Tongue (tissue), 2 donors: ENCODE measurements around the gene RNF6. TPM values are rescaled to one million over a fixed set of nuclear protein-coding genes. Genes with fewer than 3 reads are reported as not detected.

ENCODE experiments used
- DNase-seq: peaks from one replicate; pipeline ENCODE4 v3.0.0-alpha.2; 2015
- total RNA-seq: library from RNA; depleted of rRNA; stranded (reverse); fragments of >200 nt; gene quantifications from one replicate; pipeline ENCODE4 v1.2.3, GENCODE V29; 2014

The RNF6 gene
- total RNA-seq, 1 donor from 2014 or later, result 29.8 TPM

DNA sequence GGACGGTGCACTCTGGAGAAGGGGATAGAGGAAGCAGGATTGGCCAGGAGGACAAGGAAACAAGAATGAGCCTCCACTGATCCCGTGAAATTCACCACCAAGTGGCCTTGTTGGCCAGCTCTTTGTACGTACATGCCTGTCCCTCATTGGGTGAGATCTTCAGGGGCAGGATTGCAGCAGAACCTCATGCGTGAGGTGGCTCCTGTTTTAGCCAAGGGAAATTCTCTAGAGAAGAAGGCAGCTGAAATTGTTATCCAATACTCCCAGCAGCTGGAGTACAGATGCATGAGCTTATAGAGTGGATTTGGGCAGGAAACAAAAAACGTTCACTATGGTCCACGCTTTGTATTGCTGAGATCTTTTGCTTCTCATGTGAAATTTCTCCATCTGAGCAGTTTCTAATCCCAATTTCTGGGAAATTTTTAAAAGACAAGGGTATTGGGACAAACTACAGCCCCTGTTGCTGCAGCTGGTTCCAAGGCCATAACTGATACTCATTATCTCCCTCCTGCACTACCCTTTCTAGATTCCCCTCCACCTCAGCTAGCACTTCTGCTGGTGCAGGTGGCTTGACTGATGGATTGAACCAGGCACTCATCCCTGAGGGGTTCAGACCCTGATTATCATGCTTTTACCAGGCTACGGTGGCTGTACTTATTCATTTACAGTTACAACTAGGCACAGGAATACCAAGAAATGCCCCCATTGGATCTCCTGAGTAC lies 3.9 kb upstream of the RNF6 start:
- DNase-seq, result peak; percentile 93

DNA sequence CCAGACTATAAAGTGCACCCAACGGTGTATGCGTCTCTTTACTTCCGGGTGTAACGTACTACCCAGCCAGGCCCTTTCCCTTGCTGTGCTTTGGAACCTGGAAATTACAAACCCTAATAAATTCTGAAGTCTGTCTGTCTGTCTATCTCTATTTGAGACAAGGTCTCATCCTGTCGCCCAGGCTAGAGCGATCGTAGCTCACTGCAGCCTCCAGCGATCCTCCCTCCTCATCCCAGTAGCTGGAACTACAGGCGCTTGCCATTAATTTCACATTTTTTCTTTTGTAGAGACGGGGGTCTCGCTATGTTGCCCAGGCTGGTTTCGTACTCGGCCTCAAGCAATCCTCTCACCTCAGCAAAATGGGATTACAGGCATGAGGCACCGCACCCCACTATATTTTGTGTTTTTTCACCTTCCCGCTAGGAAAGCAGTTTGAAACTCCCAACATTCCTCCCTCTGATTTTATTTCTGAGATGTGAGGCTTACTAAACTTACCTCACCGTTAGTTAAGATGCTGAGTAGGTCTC lies 469 bp upstream of the RNF6 start:
- DNase-seq, result no peak

DNA sequence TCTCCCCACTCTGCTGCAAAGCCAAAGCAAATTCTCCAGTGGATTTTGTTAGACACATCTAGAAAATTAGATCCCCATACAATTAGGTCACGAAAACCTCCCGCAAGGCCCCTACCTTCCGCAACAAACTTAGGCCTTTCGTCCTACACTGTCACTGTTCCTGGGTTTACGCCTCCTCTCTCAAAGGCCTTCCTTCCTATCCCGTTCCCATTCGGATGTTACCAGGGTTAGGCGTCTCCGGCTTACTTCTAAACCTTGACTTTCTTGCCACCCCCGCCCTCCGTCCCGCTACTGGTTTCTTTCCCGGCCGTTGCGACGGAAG lies 754 bp downstream of the RNF6 start:
- no peak for DNase-seq

DNA sequence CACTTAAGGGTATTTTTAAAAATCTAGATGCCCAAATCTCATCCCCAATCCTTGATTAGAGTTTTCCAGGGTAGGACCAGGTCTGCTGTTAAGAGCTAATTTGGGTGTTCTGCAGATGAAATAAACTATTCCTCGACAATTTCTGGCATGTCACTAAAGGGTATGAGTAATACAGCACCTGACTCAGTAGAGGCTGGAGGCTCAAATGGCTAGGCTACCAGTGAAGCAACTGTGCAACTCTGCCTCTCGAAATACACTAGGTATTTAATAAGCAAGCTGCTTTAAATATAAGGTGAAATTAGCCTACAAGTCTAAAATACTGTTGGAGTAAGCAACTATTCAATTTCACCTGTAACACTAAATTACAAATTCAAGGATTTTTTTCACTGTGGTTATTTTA lies 1.5 kb downstream of the RNF6 start:
- no peak for DNase-seq

DNA sequence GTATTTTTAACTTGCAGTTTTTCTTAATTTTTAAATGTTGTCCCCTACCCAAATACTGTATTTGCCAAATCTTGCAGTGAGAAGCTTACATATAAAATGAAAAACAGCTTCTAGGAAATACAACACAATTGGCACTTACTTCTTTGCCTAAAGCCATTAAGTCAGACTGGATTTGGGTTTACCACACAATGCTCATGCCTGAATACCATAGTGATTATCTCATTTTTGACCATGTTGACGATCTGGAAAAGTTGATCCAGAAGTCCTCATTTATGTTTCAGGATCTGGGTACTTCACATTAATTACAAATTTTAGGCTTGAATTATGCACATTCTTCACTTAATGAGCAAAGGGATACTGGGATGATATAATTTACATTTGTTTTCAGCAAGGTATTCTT lies 2.4 kb downstream of the RNF6 start:
- no peak for DNase-seq

DNA sequence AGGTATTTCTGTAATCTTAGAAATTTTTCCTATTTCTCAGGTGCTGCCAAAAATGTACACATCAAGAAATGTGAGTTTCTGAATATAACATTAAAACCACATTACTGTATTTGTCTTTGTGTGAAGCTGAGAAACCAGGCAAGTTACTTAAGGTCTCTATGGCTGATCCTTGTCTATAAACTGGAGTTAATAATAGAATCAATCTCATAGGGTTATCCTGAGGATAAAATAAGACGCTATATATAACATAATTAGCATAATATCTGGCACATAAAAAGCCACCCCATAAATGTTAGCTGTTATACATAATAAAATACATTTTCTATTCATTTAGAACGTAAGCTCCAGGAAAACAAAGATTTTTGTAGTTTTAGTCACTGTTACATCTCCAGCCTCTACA lies 6.1 kb downstream of the RNF6 start:
- no peak for DNase-seq

DNA sequence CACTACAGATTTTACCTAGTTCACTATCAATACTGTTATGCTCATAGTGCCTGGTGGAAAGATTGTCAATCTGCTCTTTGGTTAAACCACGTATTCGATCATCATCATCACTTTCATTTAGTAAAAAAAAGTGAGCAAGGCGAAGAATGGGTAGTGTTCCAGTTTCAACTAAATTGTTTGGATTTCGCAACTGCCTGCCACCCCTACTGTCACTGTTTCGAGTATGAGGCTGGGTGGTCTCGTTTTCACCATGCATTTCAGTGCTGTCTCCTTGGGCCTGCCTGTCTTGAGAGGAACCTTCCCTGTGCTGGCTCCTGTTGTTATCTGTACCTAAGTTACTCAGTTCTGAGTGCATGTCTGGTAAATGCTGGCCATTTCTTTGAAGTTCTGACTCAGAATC lies 8.1 kb downstream of the RNF6 start:
- DNase-seq, result no peak

DNA sequence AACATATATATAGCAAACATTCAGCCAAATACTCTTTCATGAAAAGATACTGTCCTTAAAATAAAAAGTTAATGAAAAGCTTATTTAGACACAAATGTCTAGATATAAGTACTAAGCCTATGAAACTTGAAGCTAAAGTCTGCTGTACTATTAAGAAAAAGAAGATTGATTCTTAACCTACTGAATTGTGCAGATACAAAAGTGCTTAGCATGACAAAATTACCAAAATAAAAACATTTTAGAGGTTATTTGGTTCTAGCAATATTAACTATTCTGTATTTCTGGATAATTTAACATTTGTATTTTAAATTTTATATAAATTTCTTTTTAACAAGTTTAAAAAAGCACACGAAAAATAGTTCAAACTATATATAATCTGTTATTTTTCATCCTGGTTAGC lies 8.8 kb downstream of the RNF6 start:
- DNase-seq, result no peak

DNA sequence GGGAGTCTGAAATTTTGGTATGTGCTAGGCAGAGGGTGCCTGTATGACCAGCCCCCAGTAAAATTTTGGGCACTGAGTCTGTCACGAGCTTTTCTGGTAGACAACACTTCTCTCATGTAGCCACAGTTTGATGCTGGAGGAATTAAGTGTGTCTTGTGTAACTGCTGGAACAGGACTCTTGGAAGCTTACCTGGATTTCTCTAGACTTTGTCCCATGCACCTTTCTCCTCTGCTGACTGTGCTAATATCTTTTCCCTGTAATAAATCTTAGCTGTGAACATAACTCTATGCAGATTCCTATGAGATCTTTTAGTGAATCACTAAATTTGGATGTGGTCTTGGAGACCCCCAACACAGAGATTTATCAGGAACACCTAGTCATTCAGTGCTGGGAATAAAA lies 13.8 kb downstream of the RNF6 start:
- DNase-seq, result no peak

DNA sequence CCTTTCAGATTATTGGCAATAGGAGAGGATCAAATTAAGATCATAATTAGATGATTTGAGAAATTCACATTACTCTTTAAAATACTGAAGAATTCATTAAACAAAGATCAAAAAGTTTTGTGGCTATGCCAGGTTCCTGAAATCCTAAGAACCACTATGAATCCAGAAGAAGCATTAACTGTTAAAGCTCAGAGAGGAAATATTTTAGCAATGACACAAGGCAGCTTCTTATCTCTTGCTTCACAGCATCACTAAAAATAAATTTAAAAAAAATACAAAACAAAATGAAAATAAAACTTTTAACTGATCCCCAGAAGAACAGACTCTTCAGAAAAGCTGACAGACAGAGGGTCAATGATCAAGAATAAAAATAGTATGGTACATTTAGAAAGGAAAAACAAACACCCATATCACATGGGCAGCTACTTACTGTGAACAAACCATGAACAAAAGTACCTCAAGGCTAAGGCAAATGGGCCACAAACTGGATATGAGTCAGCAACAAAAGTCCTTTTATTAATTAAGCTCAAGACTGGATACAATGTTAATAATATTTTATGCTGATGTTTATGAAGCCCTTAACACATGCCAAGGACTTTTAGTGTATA lies 19.6 kb downstream of the RNF6 start:
- no peak for DNase-seq

DNA sequence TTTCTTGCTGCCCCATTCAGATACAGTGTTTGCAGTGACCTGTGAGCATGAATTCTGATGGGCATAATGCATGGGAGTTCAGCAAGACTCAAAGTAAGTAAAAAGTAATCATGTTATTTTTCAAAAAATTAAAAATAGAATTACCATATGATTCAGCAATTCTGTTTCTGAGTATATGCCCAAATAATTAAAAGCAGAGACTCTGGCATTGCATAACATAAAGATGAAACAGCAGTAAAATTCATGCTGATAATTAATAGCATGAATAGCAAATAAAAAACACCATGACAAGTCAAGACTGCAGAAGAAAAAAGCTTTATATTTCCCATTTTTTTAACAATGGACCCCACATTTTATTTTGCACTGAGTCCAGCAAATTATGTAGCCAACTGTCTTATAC lies 21.3 kb downstream of the RNF6 start:
- no peak for DNase-seq

DNA sequence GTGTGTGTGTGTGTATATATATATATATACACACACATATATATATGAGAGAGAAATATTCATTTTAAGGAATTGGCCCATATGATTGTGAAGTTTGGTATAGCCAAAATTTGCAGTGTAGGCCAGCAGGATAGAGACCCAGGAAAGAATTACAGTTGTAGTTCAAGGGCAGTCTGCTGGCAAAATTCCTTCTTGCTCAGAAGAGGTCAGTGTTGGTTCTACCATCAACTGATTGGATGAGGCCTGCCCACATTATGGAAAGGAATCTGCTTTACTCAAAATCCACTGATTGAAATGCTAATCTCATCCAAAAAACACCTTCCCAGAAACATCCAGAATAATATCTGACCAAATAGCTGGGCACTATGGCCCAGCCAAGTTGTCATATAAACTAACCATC lies 24.0 kb downstream of the RNF6 start:
- no peak for DNase-seq

DNA sequence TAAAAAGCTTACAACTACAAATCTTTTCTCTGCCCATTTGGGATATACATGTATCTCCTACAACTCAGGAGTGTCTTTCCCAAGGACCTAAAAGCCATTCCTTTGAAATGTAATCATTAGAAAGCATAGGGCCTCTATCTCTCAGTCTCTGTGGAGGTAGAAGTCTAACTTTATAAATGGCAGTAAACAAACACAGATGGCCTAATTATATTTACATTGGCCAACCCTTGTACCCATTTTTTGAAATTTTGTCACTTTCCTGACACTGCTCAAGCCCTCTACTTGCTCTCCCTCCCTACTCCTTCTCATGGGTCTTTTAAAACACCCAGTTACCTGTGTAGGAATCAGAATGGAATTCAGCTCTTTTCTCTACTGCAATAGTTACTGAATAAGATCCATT lies 24.8 kb downstream of the RNF6 start:
- no peak for DNase-seq

DNA sequence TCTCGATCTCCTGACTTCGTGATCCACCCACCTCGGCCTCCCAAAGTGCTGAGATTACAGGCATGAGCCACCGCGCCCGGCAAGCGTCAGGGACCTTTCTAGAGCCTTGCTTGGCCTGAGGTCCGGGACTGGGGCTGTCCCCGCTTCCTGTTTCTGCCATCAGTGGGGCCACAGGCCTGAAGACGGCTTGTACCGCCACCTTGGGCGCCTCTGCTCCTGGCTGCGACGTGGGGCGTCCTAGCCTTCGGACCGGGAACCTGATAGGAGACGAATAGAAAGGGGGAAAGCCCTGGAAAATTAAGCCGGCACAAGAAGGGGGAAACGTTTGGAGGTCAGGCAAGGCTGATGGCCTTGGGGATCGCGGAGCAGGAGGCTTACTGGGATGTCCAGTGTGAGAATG lies 35.1 kb downstream of the RNF6 start:
- no peak for DNase-seq

DNA sequence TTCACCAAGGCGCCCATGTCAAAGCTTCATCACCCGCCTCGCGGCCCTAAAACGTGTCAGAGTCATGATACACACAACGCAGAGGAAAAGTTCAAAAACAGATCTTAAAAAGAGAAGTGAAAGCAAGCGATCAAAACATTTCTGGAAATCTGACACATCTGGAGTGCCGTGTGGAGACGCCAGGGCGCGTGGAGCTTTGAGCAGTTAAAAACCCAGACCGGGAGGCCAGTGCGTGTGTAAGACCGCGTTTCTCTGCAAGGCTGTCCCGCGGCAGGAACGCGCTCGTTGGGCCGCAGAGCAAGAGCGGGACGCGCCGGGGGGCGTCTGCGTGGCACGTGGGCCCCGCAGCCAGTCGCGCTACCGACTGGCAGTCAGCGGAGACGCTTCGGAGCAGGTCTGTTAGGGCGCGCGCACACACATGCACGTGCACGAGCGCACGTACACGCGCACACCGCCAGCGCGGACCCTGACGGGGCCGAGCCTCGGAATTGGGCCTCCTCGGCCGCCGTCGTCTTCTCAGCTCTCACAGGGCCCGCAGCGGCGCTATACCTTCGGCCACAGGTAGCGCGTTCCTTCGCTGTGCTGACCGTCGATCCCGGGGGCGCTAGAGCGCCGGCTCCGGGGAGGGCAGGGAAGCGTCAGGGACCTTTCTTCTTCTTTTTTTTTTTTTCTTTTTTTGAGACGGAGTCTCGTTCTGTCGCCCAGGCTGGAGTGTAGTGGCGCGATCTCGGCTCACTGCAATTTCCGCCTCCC lies 35.8 kb downstream of the RNF6 start:
- DNase-seq, result peak; percentile 95

DNA sequence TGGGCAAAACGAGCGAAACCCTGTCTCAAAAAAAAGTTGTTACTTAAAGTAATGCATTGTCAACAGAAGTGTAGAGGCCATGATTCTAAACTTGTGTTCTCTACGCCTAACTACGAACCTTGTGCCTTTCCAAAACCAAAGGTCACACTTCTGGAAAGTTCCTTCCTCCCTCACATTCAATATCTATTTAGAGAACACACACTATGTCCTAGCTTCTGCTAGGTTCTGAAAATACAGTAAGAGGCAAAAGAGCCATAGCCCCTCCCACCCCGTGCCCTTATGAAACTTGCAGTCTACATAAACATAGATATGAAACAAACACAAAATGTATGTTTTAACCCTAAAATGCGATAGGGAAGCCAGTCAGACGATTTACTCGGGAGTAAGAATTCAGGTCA lies 36.4 kb downstream of the RNF6 start:
- DNase-seq, result no peak

DNA sequence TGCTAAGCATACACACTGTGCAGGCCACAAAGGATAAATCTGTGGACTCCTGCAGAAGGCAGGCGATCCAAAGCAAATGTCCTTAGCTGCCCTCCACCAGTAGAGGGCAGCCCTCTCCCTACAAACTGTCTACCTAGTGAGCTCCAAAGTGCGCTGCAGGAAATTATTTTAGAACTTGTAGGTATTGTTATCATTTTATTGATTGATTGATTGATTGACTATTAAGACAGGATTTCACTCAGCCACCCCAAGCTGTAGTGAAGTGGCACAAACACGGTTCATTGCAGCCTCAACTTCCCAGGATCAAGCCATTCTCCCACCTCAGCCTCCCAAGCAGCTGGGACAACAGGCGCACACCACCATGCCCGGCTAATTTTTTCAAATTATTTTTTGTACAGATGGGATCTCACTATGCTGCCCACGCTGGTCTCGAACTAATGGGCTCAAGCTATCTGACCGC lies 37.3 kb downstream of the RNF6 start:
- DNase-seq, result peak; percentile 86

DNA sequence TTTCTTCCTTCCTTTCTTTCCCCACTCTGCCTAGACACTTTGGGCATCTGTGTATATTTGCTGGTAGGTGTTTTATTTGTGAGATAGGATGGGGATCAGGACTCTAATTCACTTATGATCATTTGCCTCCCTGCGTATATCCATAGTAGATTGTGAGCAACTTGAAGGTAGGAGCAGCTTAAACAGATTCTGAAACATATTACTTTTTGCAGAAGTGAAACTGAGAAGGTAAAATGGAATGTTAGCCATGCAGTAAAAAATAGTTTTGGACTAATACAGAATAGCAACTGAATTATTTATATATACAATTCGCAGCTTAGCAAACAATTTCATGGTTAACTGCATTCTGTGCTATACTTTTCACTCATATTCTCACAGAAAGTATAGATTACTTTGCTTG lies 38.7 kb downstream of the RNF6 start:
- no peak for DNase-seq

DNA sequence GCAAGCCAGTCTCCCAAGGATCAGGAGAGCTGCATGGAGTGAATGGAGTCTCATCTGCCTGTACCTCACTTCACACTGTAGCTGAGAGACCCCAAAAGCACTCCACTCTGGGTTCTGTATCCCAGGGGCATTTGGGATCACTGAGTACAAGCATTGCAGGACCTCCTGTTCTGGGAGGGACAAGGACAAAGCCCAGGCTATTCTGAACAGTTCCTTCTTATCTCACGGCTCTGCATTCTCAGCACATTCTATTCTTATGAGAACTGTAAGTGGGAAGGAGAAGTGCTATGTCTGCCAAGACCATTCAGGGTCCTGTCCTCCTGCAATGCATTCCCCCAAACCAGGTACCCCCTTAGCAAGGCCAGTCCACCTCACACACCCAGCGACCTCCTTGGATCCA lies 42.8 kb downstream of the RNF6 start:
- no peak for DNase-seq

DNA sequence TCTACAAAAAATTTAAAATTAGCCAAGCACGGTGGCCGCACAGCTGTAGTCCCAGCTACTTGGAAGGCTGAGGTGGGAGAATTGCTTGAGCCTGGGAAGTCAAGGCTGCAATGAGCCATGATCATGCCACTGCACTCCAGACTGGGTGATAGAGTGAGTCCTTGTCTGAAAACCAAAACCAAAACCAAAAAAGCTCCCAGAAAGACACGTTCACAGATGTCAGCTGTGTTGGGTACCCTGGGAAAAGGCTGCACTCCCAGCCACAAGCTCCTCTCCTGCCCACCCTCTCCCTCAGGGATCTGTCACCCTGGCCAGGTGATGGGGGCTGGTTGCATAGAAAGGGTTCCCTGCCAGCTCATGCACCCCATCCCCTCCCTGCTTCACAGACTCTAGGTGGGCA lies 53.3 kb downstream of the RNF6 start:
- DNase-seq, result no peak

DNA sequence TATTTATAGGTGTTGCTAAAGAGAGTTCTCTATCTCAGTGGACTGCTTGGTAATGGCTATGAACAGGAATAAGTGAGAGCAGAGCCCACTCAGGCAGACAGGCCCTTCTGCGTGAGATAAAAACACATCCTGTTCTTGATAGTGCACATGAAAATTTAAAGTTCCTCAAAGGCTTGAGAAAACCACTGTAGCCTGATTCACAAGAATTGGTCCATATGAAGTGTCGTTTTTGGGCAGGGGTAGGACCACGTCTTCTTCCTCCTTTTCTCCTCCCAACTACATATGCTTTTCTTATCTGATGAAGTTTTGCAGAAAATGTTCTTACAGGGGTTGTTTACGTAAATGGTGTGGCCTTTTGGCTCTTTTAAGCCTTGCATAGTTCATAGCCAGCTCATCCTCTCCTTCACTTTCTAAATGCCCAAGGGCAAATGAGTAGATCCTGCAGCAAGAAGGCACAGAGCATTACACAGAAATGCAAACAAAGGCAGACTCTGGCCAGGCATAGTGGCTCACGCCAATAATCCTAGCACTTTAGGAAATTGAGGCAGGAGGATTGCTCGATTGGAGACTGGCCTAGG lies 53.8 kb downstream of the RNF6 start:
- DNase-seq, result no peak

DNA sequence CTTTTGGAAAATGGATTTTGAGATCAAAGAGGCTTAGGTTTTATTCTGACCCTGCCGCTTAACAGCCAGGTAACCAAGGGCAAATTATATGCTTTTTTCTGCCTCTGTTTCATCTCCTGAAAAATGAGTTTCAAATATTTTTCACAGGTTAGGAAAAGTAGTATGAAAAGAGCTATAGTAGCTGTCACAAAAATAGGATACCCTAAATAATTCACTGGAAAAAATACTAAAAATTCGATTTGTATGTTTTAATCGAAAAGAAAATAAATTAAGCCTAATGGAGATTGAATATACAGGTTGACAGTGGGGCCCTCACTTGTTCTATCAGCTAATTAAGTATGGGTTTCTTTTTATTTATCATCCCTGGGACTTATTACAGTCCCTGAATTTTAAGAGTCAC lies 58.3 kb downstream of the RNF6 start:
- DNase-seq, result no peak
